OCI-LY1 (cell line): ENCODE measurements around the gene CAPN14.

Experiments used
- EZH2 ChIP-seq: fragments of 200-600 bp; sonication (generic), shearing (Covaris generic); IDR thresholded peaks from 2 replicates; pipeline ENCODE4 v1.8.0; 2017; ENCODE audit warnings: borderline replicate concordance, mixed run types, mild to moderate bottlenecking, antibody characterized with exemption, low read length, moderate library complexity, mixed read lengths
- TF ChIP-seq, protein P1 (sequence below): fragments of 200-600 bp; sonication (generic), shearing (Covaris generic); IDR thresholded peaks from 2 replicates; pipeline ENCODE4 v1.5.1; 2017; ENCODE audit warnings: mild to moderate bottlenecking, antibody characterized with exemption, low read length, moderate library complexity, mixed read lengths

GRCh38 chr2:31228717-31229116 lies 11.4 kb upstream of the CAPN14 start:
- TF ChIP-seq EZH2 = no peak
- TF ChIP-seq, protein P1, sequence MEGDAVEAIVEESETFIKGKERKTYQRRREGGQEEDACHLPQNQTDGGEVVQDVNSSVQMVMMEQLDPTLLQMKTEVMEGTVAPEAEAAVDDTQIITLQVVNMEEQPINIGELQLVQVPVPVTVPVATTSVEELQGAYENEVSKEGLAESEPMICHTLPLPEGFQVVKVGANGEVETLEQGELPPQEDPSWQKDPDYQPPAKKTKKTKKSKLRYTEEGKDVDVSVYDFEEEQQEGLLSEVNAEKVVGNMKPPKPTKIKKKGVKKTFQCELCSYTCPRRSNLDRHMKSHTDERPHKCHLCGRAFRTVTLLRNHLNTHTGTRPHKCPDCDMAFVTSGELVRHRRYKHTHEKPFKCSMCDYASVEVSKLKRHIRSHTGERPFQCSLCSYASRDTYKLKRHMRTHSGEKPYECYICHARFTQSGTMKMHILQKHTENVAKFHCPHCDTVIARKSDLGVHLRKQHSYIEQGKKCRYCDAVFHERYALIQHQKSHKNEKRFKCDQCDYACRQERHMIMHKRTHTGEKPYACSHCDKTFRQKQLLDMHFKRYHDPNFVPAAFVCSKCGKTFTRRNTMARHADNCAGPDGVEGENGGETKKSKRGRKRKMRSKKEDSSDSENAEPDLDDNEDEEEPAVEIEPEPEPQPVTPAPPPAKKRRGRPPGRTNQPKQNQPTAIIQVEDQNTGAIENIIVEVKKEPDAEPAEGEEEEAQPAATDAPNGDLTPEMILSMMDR = no peak
